HepG2 (cell line): ENCODE results near the gene TBC1D14. TPM values are rescaled to one million over a fixed set of nuclear protein-coding genes. Genes with fewer than 3 reads are reported as not detected.

Experiments
- HMGA1 ChIP-seq: sonication (generic); formaldehyde crosslinking; conservative IDR thresholded peaks from 2 replicates; pipeline ENCODE4 v1.4.0; 2020; ENCODE audit warnings: missing genetic modification reagents
- MED1 ChIP-seq: sonication (generic); formaldehyde crosslinking; IDR thresholded peaks from 2 replicates; pipeline ENCODE4 v1.4.0; 2020; ENCODE audit warnings: missing genetic modification reagents
- RAD21 ChIP-seq: fragments of 450-650 bp; formaldehyde crosslinking; IDR thresholded peaks from 2 replicates; pipeline ENCODE4 v1.5.0; 2020; ENCODE audit warnings: mild to moderate bottlenecking
- RBM22 ChIP-seq: fragments of 200-400 bp; formaldehyde crosslinking; optimal IDR thresholded peaks from 2 replicates; pipeline ENCODE3; 2017; ENCODE audit warnings: mild to moderate bottlenecking, low read length, moderate library complexity
- SIX4 ChIP-seq: sonication (generic); formaldehyde crosslinking; IDR thresholded peaks from 2 replicates; pipeline ENCODE4 v1.4.0; 2020; ENCODE audit warnings: missing genetic modification reagents
- SRSF4 ChIP-seq: fragments of 200-400 bp; formaldehyde crosslinking; IDR thresholded peaks from one replicate; pipeline ENCODE4 v1.6.1; 2018; ENCODE audit warnings: mild to moderate bottlenecking, low read depth, low read length, moderate library complexity; ENCODE audit not compliant: poor library complexity, severe bottlenecking
- TEAD3 ChIP-seq: optimal IDR thresholded peaks from 2 replicates; pipeline ENCODE3; 2016; ENCODE audit warnings: borderline replicate concordance
- ZNF317 ChIP-seq: sonication (generic); formaldehyde crosslinking; IDR thresholded peaks from 2 replicates; pipeline ENCODE4 v1.5.0; 2020; ENCODE audit warnings: mild to moderate bottlenecking, missing genetic modification reagents
- ZNF619 ChIP-seq: sonication (generic); formaldehyde crosslinking; IDR thresholded peaks from 2 replicates; pipeline ENCODE4 v1.4.0; 2020; ENCODE audit warnings: mild to moderate bottlenecking, missing genetic modification reagents
- polyA plus RNA-seq, 8 experiments: library from polyadenylated mRNA; depleted of rRNA in 3 of 8; stranded (reverse) in 7 of 8; unstranded in 1 of 8; fragments of >200 nt; fragmentation: Illumina TruSeq in 4 of 8; extraction: Trizol in 4 of 8; gene quantifications; 2 replicates each; pipeline versions ENCODE4 v1.2.1 to v1.2.3, GENCODE V29; 2011 to 2016; ENCODE audit warnings: low read depth in 4 of 8, missing spikeins in 1 of 8, mixed read lengths in 1 of 8; ENCODE audit not compliant: insufficient read depth in 1 of 8
- total RNA-seq, 5 experiments: library from RNA; depleted of rRNA; stranded (reverse); fragments of >200 nt; fragmentation: Illumina TruSeq; extraction: Trizol; gene quantifications; 2 replicates each; pipeline ENCODE4 v1.2.3, GENCODE V29; 2016; ENCODE audit warnings: low read depth in 1 of 5
- TF ChIP-seq, protein P1 (sequence below): sonication (generic); formaldehyde crosslinking; IDR thresholded peaks from 2 replicates; pipeline ENCODE4 v1.4.0; 2020; ENCODE audit warnings: mild to moderate bottlenecking, missing genetic modification reagents

The TBC1D14 gene
- total and polyA plus RNA-seq, 2 of the 13 experiments (the other 11 are each of a cell fraction or from before 2014, with no cell fraction given) = 29.5 to 46.5 TPM

DNA sequence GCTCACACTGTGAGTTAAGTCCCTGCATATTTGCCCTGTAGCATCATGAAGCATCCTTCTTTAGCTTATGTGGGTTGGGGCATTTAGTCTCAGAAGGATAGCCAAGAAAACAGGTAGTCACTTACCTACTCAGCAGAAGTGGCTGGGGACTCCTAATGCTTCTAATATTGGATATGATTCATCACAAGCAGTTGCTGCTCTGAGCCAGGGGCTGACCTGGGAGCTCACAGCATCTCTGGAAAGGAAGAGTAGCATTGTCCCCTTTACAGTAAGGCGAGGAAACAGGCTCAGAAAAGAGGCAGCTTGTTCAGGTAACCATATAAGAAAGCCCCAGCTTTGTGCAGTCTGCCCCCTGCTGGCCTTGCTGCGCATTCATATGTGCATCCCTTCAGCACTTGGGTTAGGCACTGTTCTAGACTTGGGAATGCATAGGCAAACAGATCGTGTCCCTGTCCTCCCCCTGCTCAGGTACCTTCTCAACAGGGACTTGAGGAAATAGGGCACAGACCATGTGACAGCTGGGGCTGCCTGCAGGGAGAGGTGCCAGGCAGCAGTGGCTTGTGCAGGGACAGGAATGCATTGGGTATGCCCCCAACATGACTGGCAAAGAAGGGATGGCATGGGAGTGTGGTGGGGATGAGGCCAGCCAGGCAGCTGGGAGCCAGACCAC is 35.7 kb upstream of the TBC1D14 start (continued):
- TF ChIP-seq, protein P1, sequence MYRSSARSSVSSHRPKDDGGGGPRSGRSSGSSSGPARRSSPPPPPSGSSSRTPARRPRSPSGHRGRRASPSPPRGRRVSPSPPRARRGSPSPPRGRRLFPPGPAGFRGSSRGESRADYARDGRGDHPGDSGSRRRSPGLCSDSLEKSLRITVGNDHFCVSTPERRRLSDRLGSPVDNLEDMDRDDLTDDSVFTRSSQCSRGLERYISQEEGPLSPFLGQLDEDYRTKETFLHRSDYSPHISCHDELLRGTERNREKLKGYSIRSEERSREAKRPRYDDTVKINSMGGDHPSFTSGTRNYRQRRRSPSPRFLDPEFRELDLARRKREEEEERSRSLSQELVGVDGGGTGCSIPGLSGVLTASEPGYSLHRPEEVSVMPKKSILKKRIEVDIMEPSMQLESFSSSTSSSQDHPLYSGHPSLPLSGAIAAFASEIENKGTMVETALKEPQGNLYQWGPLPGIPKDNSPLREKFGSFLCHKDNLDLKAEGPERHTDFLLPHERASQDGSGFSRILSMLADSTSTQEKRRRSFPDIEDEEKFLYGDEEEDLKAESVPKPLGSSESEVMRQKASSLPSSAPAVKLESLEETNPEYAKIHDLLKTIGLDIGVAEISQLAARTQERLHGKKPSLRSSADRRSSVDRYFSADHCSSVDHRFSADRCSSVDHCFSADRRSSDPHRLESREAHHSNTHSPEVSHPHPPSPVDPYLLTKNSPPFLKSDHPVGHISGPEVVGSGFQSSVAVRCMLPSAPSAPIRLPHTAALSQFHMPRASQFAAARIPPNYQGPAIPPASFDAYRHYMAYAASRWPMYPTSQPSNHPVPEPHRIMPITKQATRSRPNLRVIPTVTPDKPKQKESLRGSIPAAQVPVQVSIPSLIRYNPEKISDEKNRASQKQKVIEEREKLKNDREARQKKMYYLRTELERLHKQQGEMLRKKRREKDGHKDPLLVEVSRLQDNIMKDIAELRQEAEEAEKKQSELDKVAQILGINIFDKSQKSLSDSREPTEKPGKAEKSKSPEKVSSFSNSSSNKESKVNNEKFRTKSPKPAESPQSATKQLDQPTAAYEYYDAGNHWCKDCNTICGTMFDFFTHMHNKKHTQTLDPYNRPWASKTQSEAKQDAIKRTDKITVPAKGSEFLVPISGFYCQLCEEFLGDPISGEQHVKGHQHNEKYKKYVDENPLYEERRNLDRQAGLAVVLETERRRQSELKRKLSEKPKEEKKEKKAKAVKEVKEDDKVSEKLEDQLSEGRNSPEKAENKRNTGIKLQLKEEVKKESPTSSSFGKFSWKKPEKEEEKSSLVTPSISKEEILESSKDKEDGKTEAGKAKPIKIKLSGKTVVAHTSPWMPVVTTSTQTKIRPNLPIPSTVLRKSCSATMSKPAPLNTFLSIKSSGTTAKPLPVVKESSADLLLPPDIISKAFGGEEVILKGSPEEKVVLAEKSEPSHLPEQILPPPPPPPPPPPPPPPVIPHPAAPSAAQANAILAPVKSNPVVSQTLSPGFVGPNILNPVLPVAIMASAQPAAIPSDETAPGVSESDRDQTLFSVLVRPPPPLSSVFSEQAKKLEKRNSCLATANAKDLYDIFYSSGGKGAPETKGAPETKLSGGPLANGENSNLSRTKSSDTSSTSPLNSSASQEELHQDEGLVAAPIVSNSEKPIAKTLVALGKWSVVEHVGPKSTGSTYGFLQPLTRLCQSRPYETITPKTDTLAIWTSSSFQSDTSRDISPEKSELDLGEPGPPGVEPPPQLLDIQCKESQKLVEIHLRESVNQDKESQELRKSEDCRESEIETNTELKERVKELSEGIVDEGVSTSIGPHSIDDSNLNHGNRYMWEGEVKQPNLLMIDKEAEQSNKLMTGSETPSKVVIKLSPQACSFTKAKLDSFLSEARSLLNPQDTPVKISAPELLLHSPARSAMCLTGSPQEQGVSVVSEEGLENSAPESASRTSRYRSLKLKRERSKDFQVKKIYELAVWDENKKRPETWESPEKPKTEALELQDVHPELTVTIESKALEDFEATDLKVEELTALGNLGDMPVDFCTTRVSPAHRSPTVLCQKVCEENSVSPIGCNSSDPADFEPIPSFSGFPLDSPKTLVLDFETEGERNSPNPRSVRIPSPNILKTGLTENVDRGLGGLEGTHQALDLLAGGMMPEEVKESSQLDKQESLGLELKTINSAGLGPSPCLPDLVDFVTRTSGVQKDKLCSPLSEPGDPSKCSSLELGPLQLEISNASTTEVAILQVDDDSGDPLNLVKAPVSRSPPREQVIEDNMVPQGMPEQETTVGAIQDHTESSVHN (CRISPR knock-in tag) = 0 out of 2 replicates have a peak, but pooled peaks have one; percentile 21
- no peak for TF ChIP-seq SRSF4
- TF ChIP-seq ZNF317 (CRISPR knock-in tag) = no peak
- TF ChIP-seq TEAD3 (CRISPR knock-in tag) = peak; percentile 34
- TF ChIP-seq HMGA1 (CRISPR knock-in tag) = no peak
- TF ChIP-seq MED1 (CRISPR knock-in tag) = 0 out of 2 replicates have a peak, but pooled peaks have one; percentile 7
- TF ChIP-seq ZNF619 = no peak
- TF ChIP-seq RAD21 (CRISPR knock-in tag) = peak; percentile 83
- TF ChIP-seq SIX4 (CRISPR knock-in tag) = no peak
- TF ChIP-seq RBM22 = peak; percentile 56
